HepG2 (cell line): ENCODE measurements around the gene CCNT2. TPM values are rescaled to one million over a fixed set of nuclear protein-coding genes. Genes with fewer than 3 reads are reported as not detected.

Experiments
- ASH2L ChIP-seq: fragments of 300-600, 200-600 bp; sonication (generic); IDR thresholded peaks from 2 replicates; pipeline ENCODE4 v1.7.0; 2017; ENCODE audit warnings: low read depth, mild to moderate bottlenecking, moderate library complexity, mixed read lengths, low read length; ENCODE audit not compliant: insufficient read length
- FOSL2 ChIP-seq: sonication (generic); formaldehyde crosslinking; IDR thresholded peaks from 2 replicates; pipeline ENCODE4 v1.4.0; 2020; ENCODE audit warnings: missing genetic modification reagents
- KDM4B ChIP-seq: sonication (generic); formaldehyde crosslinking; IDR thresholded peaks from 2 replicates; pipeline ENCODE4 v1.4.0; 2020; ENCODE audit warnings: missing genetic modification reagents
- MIER3 ChIP-seq: IDR thresholded peaks from 2 replicates; pipeline ENCODE4 v1.6.1; 2016; ENCODE audit warnings: missing compliant biosample characterization, borderline replicate concordance
- THAP11 ChIP-seq: IDR thresholded peaks from 2 replicates; pipeline ENCODE4 v1.6.1; 2016; ENCODE audit warnings: missing biosample characterization, missing genetic modification reagents
- ZBTB38 ChIP-seq: sonication (generic); formaldehyde crosslinking; IDR thresholded peaks from 2 replicates; pipeline ENCODE4 v1.5.1; 2020; ENCODE audit warnings: mild to moderate bottlenecking, missing genetic modification reagents
- ZBTB8A ChIP-seq: sonication (generic); formaldehyde crosslinking; IDR thresholded peaks from 2 replicates; pipeline ENCODE4 v1.4.0; 2020; ENCODE audit warnings: mild to moderate bottlenecking, low read depth, missing genetic modification reagents, borderline replicate concordance
- ZMYM2 ChIP-seq: sonication (generic); formaldehyde crosslinking; IDR thresholded peaks from 2 replicates; pipeline ENCODE4 v1.8.0; 2022; ENCODE audit warnings: mild to moderate bottlenecking, missing genetic modification reagents
- ZNF556 ChIP-seq: sonication (generic); formaldehyde crosslinking; IDR thresholded peaks from 2 replicates; pipeline ENCODE4 v1.4.0; 2020; ENCODE audit warnings: mild to moderate bottlenecking, missing genetic modification reagents, borderline replicate concordance
- polyA plus RNA-seq, 8 experiments: library from polyadenylated mRNA; depleted of rRNA in 3 of 8; stranded (reverse) in 7 of 8; unstranded in 1 of 8; fragments of >200 nt; fragmentation: Illumina TruSeq in 4 of 8; extraction: Trizol in 4 of 8; gene quantifications; 2 replicates each; pipeline versions ENCODE4 v1.2.1 to v1.2.3, GENCODE V29; 2011 to 2016; ENCODE audit warnings: low read depth in 4 of 8, missing spikeins in 1 of 8, mixed read lengths in 1 of 8; ENCODE audit not compliant: insufficient read depth in 1 of 8
- total RNA-seq, 5 experiments: library from RNA; depleted of rRNA; stranded (reverse); fragments of >200 nt; fragmentation: Illumina TruSeq; extraction: Trizol; gene quantifications; 2 replicates each; pipeline ENCODE4 v1.2.3, GENCODE V29; 2016; ENCODE audit warnings: low read depth in 1 of 5
- TF ChIP-seq, protein P1 (sequence below): sonication (generic); formaldehyde crosslinking; IDR thresholded peaks from 2 replicates; pipeline ENCODE4 v1.4.0; 2020; ENCODE audit warnings: missing genetic modification reagents
- TF ChIP-seq, protein P2 (sequence below): sonication (generic); formaldehyde crosslinking; IDR thresholded peaks from 2 replicates; pipeline ENCODE4 v1.5.1; 2020; ENCODE audit warnings: mild to moderate bottlenecking, missing genetic modification reagents, borderline replicate concordance
- TF ChIP-seq, protein P3 (sequence below): sonication (generic); formaldehyde crosslinking; IDR thresholded peaks from 2 replicates; pipeline ENCODE4 v1.4.0; 2020; ENCODE audit warnings: missing genetic modification reagents, mild to moderate bottlenecking, borderline replicate concordance
- TF ChIP-seq, protein P4 (sequence below): sonication (generic); formaldehyde crosslinking; IDR thresholded peaks from 2 replicates; pipeline ENCODE4 v1.5.0; 2020; ENCODE audit warnings: mild to moderate bottlenecking, missing genetic modification reagents
- TF ChIP-seq, protein P5 (sequence below): sonication (generic); formaldehyde crosslinking; IDR thresholded peaks from 2 replicates; pipeline ENCODE4 v1.4.0; 2020; ENCODE audit warnings: missing genetic modification reagents

The CCNT2 gene
- total and polyA plus RNA-seq, 2 of the 13 experiments (the other 11 are each of a cell fraction or from before 2014, with no cell fraction given) = 22.1 to 34.4 TPM

DNA sequence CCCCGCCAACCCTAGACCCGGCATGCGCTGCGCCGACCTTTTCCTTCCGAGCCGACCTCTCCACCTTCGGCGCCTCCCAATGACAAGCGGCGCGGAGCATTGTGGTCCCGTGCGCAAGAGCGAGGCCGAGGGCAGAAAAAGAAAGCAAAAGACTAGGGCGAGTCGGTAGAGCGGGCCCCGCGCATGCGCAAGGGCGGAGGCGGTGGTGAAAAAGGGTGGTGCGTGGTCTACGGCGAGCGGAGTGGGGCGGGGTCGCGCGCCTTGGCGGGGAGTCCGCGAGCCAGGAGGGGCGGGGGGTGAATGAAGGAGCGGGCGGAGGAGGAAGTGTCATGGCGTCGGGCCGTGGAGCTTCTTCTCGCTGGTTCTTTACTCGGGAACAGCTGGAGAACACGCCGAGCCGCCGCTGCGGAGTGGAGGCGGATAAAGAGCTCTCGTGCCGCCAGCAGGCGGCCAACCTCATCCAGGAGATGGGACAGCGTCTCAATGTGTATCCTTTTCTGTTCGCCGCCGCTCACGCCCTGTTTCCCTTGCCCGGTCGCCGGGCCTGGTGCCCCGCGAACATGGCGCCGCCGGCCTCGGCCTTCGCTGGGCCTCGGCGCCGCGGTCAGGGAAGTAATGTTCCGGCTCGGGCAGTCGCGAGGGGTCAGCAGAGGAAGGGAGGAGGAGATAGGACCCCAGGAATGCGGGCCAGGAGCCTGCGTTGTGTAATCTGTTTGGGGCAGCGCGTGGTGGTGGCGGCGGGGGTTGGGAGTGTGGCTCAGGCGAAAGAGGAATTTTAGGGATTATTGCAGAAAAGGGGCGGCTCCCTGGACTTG lies at the start of gene CCNT2 (continued):
- TF ChIP-seq, protein P1, sequence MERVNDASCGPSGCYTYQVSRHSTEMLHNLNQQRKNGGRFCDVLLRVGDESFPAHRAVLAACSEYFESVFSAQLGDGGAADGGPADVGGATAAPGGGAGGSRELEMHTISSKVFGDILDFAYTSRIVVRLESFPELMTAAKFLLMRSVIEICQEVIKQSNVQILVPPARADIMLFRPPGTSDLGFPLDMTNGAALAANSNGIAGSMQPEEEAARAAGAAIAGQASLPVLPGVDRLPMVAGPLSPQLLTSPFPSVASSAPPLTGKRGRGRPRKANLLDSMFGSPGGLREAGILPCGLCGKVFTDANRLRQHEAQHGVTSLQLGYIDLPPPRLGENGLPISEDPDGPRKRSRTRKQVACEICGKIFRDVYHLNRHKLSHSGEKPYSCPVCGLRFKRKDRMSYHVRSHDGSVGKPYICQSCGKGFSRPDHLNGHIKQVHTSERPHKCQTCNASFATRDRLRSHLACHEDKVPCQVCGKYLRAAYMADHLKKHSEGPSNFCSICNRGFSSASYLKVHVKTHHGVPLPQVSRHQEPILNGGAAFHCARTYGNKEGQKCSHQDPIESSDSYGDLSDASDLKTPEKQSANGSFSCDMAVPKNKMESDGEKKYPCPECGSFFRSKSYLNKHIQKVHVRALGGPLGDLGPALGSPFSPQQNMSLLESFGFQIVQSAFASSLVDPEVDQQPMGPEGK (CRISPR knock-in tag) = peak; percentile 79
- peak; percentile 95 for TF ChIP-seq THAP11 (CRISPR knock-in tag)
- TF ChIP-seq ASH2L = peak; percentile 99
- peak; percentile 55; the same call in 1 of the 2 replicates for TF ChIP-seq KDM4B (CRISPR knock-in tag)
- TF ChIP-seq FOSL2 (CRISPR knock-in tag) = peak; percentile 18; the same call in 1 of the 2 replicates
- TF ChIP-seq, protein P2, sequence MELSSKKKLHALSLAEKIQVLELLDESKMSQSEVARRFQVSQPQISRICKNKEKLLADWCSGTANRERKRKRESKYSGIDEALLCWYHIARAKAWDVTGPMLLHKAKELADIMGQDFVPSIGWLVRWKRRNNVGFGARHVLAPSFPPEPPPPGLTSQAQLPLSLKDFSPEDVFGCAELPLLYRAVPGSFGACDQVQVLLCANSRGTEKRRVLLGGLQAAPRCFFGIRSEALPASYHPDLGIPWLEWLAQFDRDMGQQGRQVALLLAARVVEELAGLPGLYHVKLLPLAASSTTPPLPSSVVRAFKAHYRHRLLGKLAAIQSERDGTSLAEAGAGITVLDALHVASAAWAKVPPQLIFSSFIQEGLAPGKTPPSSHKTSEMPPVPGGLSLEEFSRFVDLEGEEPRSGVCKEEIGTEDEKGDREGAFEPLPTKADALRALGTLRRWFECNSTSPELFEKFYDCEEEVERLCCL (CRISPR knock-in tag) = no peak; the same call in 1 of the 2 replicates
- peak; percentile 63; the same call in 1 of the 2 replicates for TF ChIP-seq ZBTB38 (CRISPR knock-in tag)
- TF ChIP-seq ZNF556 (CRISPR knock-in tag) = no peak; the same call in 1 of the 2 replicates
- TF ChIP-seq MIER3 (CRISPR knock-in tag) = peak; percentile 94
- TF ChIP-seq, protein P3, sequence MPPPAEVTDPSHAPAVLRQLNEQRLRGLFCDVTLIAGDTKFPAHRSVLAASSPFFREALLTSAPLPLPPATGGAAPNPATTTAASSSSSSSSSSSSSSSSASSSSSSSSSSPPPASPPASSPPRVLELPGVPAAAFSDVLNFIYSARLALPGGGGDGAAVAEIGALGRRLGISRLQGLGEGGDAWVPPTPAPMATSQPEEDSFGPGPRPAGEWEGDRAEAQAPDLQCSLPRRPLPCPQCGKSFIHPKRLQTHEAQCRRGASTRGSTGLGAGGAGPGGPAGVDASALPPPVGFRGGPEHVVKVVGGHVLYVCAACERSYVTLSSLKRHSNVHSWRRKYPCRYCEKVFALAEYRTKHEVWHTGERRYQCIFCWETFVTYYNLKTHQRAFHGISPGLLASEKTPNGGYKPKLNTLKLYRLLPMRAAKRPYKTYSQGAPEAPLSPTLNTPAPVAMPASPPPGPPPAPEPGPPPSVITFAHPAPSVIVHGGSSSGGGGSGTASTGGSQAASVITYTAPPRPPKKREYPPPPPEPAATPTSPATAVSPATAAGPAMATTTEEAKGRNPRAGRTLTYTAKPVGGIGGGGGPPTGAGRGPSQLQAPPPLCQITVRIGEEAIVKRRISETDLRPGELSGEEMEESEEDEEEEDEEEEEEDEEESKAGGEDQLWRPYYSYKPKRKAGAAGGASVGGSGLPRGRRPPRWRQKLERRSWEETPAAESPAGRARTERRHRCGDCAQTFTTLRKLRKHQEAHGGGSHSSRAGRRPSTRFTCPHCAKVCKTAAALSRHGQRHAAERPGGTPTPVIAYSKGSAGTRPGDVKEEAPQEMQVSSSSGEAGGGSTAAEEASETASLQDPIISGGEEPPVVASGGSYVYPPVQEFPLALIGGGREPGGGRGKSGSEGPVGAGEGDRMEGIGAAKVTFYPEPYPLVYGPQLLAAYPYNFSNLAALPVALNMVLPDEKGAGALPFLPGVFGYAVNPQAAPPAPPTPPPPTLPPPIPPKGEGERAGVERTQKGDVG (CRISPR knock-in tag) = peak; percentile 67; the same call in 1 of the 2 replicates
- TF ChIP-seq, protein P4, sequence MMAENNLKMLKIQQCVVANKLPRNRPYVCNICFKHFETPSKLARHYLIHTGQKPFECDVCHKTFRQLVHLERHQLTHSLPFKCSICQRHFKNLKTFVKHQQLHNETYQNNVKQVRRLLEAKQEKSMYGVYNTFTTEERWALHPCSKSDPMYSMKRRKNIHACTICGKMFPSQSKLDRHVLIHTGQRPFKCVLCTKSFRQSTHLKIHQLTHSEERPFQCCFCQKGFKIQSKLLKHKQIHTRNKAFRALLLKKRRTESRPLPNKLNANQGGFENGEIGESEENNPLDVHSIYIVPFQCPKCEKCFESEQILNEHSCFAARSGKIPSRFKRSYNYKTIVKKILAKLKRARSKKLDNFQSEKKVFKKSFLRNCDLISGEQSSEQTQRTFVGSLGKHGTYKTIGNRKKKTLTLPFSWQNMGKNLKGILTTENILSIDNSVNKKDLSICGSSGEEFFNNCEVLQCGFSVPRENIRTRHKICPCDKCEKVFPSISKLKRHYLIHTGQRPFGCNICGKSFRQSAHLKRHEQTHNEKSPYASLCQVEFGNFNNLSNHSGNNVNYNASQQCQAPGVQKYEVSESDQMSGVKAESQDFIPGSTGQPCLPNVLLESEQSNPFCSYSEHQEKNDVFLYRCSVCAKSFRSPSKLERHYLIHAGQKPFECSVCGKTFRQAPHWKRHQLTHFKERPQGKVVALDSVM = peak; percentile 47; the same call in 1 of the 2 replicates
- TF ChIP-seq, protein P5, sequence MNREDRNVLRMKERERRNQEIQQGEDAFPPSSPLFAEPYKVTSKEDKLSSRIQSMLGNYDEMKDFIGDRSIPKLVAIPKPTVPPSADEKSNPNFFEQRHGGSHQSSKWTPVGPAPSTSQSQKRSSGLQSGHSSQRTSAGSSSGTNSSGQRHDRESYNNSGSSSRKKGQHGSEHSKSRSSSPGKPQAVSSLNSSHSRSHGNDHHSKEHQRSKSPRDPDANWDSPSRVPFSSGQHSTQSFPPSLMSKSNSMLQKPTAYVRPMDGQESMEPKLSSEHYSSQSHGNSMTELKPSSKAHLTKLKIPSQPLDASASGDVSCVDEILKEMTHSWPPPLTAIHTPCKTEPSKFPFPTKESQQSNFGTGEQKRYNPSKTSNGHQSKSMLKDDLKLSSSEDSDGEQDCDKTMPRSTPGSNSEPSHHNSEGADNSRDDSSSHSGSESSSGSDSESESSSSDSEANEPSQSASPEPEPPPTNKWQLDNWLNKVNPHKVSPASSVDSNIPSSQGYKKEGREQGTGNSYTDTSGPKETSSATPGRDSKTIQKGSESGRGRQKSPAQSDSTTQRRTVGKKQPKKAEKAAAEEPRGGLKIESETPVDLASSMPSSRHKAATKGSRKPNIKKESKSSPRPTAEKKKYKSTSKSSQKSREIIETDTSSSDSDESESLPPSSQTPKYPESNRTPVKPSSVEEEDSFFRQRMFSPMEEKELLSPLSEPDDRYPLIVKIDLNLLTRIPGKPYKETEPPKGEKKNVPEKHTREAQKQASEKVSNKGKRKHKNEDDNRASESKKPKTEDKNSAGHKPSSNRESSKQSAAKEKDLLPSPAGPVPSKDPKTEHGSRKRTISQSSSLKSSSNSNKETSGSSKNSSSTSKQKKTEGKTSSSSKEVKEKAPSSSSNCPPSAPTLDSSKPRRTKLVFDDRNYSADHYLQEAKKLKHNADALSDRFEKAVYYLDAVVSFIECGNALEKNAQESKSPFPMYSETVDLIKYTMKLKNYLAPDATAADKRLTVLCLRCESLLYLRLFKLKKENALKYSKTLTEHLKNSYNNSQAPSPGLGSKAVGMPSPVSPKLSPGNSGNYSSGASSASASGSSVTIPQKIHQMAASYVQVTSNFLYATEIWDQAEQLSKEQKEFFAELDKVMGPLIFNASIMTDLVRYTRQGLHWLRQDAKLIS (CRISPR knock-in tag) = peak; percentile 76; the same call in 1 of the 2 replicates
- TF ChIP-seq ZBTB8A (CRISPR knock-in tag) = no peak
- TF ChIP-seq ZMYM2 = no peak
